ENCODE data around the gene GRK5.

DNA sequence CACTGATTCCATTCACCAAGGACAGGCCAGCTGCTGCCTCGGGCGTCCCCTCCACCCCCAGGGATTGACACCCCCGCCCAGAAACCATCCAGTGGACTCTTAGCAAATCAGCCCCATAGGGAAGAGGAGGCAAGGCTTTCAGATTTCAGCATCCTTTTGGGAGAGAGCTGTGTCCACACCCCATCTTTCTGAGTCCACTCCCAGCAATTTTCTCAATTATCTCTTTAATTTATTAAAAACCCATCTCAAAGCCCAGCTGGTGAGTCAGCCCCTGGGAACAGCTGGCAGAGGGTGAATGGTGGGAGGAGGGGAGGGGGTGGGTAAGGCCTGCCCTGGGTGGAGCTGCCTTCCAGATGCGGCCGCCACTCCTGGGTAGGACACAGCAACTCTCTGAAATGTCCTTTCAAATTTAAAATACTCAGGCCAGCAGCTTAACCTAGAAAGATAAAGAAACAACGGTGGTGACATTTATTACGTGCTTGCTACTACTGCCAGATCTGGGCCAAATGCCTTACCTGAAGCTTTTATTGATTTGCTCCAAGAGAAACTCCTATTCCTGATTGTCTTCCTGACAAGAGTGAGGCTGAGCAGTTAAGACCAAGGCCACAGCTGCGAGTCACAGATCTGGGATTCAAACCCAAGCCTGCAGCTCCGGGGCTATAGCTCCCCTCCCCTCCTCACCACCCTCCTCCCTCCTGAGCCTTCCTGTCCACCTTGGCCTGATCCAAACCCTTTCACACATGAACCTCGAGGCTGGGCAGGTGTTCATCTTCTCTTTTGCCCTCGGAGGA is 214.7 kb downstream of the GRK5 start:
- TF ChIP-seq, protein P1, sequence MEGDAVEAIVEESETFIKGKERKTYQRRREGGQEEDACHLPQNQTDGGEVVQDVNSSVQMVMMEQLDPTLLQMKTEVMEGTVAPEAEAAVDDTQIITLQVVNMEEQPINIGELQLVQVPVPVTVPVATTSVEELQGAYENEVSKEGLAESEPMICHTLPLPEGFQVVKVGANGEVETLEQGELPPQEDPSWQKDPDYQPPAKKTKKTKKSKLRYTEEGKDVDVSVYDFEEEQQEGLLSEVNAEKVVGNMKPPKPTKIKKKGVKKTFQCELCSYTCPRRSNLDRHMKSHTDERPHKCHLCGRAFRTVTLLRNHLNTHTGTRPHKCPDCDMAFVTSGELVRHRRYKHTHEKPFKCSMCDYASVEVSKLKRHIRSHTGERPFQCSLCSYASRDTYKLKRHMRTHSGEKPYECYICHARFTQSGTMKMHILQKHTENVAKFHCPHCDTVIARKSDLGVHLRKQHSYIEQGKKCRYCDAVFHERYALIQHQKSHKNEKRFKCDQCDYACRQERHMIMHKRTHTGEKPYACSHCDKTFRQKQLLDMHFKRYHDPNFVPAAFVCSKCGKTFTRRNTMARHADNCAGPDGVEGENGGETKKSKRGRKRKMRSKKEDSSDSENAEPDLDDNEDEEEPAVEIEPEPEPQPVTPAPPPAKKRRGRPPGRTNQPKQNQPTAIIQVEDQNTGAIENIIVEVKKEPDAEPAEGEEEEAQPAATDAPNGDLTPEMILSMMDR (IDR thresholded peaks at IDR 0.05): no peak
- TF ChIP-seq POLR2A (IDR thresholded peaks at IDR 0.05): no peak

Measured in Peyer's patch (tissue), 4 donors.